H9 (cell line): Measurements from ENCODE around the gene MRPL45. TPM values are rescaled to one million over a fixed set of nuclear protein-coding genes. Genes with fewer than 3 reads are reported as not detected.

Source experiments
- DNase-seq: peaks from one replicate; pipeline ENCODE4 v3.0.0-alpha.2; 2017
- H2AFZ ChIP-seq: one replicate; pipeline ENCODE4 v1.6.1; 2013; ENCODE audit warnings: mild to moderate bottlenecking, low read length, control low read depth, moderate library complexity
- H2AK5ac ChIP-seq: 2 replicates; pipeline ENCODE4 v1.6.1; 2013; ENCODE audit warnings: low read length, control low read depth, mixed read lengths; ENCODE audit not compliant: insufficient read length
- H2BK120ac ChIP-seq: one replicate; pipeline ENCODE4 v1.6.1; 2013; ENCODE audit warnings: low read depth, mild to moderate bottlenecking, low read length, control low read depth, inconsistent platforms; ENCODE audit not compliant: poor library complexity, severe bottlenecking
- H2BK12ac ChIP-seq: 2 replicates; pipeline ENCODE4 v1.6.1; 2013; ENCODE audit warnings: low read length, control low read depth, mixed read lengths, low read depth; ENCODE audit not compliant: insufficient read length
- H2BK15ac ChIP-seq: 2 replicates; pipeline ENCODE4 v1.6.1; 2013; ENCODE audit warnings: low read depth, low read length, control low read depth
- H2BK20ac ChIP-seq: one replicate; pipeline ENCODE4 v1.6.1; 2013; ENCODE audit warnings: low read depth, mild to moderate bottlenecking, low read length, control low read depth, inconsistent platforms; ENCODE audit not compliant: poor library complexity, severe bottlenecking
- H2BK5ac ChIP-seq: 2 replicates; pipeline ENCODE4 v1.6.1; 2013; ENCODE audit warnings: low read length, control low read depth, mixed read lengths; ENCODE audit not compliant: insufficient read length
- H3K14ac ChIP-seq: 2 replicates; pipeline ENCODE4 v1.6.1; 2013; ENCODE audit warnings: low read length, control low read depth; ENCODE audit not compliant: insufficient read depth
- H3K18ac ChIP-seq: 2 replicates; pipeline ENCODE4 v1.6.1; 2013; ENCODE audit warnings: low read depth, mild to moderate bottlenecking, mixed read lengths, low read length, control low read depth; ENCODE audit not compliant: insufficient read length
- H3K23ac ChIP-seq: 2 replicates; pipeline ENCODE4 v1.6.1; 2013; ENCODE audit warnings: low read length, control low read depth, mixed read lengths, low read depth; ENCODE audit not compliant: insufficient read length
- H3K23me2 ChIP-seq: 2 replicates; pipeline ENCODE4 v1.6.1; 2013; ENCODE audit warnings: low read depth, mild to moderate bottlenecking, mixed read lengths, low read length, control low read depth; ENCODE audit not compliant: insufficient read length, poor library complexity, severe bottlenecking
- H3K27ac ChIP-seq: 2 replicates; pipeline ENCODE4 v1.5.1; 2013; ENCODE audit warnings: low read length, control low read depth, mixed read lengths, low read depth; ENCODE audit not compliant: insufficient read length
- H3K27me3 ChIP-seq: 2 replicates; pipeline ENCODE4 v1.6.1; 2013; ENCODE audit warnings: low read length, control low read depth, inconsistent platforms; ENCODE audit not compliant: insufficient read depth
- H3K4ac ChIP-seq: 2 replicates; pipeline ENCODE4 v1.6.1; 2013; ENCODE audit warnings: low read depth, mild to moderate bottlenecking, control low read depth, inconsistent platforms, low read length, moderate library complexity
- H3K4me1 ChIP-seq: 2 replicates; pipeline ENCODE4 v1.6.1; 2013; ENCODE audit warnings: low read length, control low read depth, inconsistent platforms; ENCODE audit not compliant: insufficient read depth
- H3K4me2 ChIP-seq: 2 replicates; pipeline ENCODE4 v1.6.1; 2013; ENCODE audit warnings: low read length, control low read depth, mixed read lengths; ENCODE audit not compliant: insufficient read length, insufficient read depth
- H3K56ac ChIP-seq: 2 replicates; pipeline ENCODE4 v1.6.1; 2013; ENCODE audit warnings: low read depth, mild to moderate bottlenecking, mixed read lengths, low read length, control low read depth; ENCODE audit not compliant: insufficient read length
- H3K79me1 ChIP-seq: 2 replicates; pipeline ENCODE4 v1.6.1; 2013; ENCODE audit warnings: low read depth, mild to moderate bottlenecking, moderate library complexity, low read length, control low read depth, inconsistent platforms; ENCODE audit not compliant: insufficient read depth, poor library complexity, severe bottlenecking
- H3K79me2 ChIP-seq: 2 replicates; pipeline ENCODE4 v1.6.1; 2013; ENCODE audit warnings: low read length, control low read depth, inconsistent platforms; ENCODE audit not compliant: insufficient read depth
- H3K9ac ChIP-seq: 2 replicates; pipeline ENCODE4 v1.6.1; 2013; ENCODE audit warnings: low read length, control low read depth, mixed read lengths; ENCODE audit not compliant: insufficient read length; ENCODE audit errors: extremely low read depth
- H3K9me3 ChIP-seq: one replicate; pipeline ENCODE4 v1.6.1; 2013; ENCODE audit warnings: low read depth, low read length, inconsistent platforms; ENCODE audit not compliant: control insufficient read depth
- H3T11ph ChIP-seq: one replicate; pipeline ENCODE4 v1.6.1; 2013; ENCODE audit warnings: mild to moderate bottlenecking, low read length, control low read depth, inconsistent platforms
- H4K20me1 ChIP-seq: one replicate; pipeline ENCODE4 v1.6.1; 2013; ENCODE audit not compliant: control insufficient read depth, insufficient read length, insufficient read depth
- H4K5ac ChIP-seq: 2 replicates; pipeline ENCODE4 v1.6.1; 2013; ENCODE audit warnings: low read depth, mild to moderate bottlenecking, mixed read lengths, low read length, control low read depth; ENCODE audit not compliant: insufficient read length
- H4K8ac ChIP-seq: replicated peaks from 2 replicates; pipeline ENCODE4 v1.6.1; 2013; ENCODE audit warnings: low read length, control low read depth, mixed read lengths, low read depth; ENCODE audit not compliant: insufficient read length
- H4K91ac ChIP-seq: 2 replicates; pipeline ENCODE4 v1.6.1; 2013; ENCODE audit warnings: low read depth, mild to moderate bottlenecking, moderate library complexity, mixed read lengths, low read length, control low read depth; ENCODE audit not compliant: insufficient read length
- H3K27ac Mint-ChIP-seq, 3 experiments: 2 replicates in 2 of 3; 3 replicates in 1 of 3; pipeline ENCODE4 v1.8.0; 2020 to 2021; ENCODE audit warnings: mixed read lengths in 3 of 3, mild to moderate bottlenecking in 1 of 3, moderate library complexity in 1 of 3
- H3K27me3 Mint-ChIP-seq: 2 replicates; pipeline ENCODE4 v1.8.0; 2021; ENCODE audit warnings: low read depth, mild to moderate bottlenecking, moderate library complexity, mixed read lengths
- H3K36me3 Mint-ChIP-seq, 3 experiments: 2 replicates in 2 of 3; 3 replicates in 1 of 3; pipeline ENCODE4 v1.8.0; 2020 to 2021; ENCODE audit warnings: low read depth in 3 of 3, mixed read lengths in 3 of 3; ENCODE audit not compliant: insufficient read depth in 1 of 3
- H3K4me1 Mint-ChIP-seq, 2 experiments: 2 replicates each; pipeline ENCODE4 v1.8.0; 2020; ENCODE audit warnings: mixed read lengths in 2 of 2
- H3K4me3 Mint-ChIP-seq, 2 experiments: 2 replicates in 1 of 2; 3 replicates in 1 of 2; pipeline ENCODE4 v1.8.0; 2020 to 2021; ENCODE audit warnings: mild to moderate bottlenecking in 2 of 2, mixed read lengths in 2 of 2, moderate library complexity in 1 of 2
- H3K9me3 Mint-ChIP-seq, 2 experiments: 2 replicates in 1 of 2; 3 replicates in 1 of 2; pipeline ENCODE4 v1.8.0; 2020; ENCODE audit warnings: mild to moderate bottlenecking in 2 of 2, mixed read lengths in 2 of 2, moderate library complexity in 1 of 2
- WGBS: extraction: QIAGEN DNeasy Blood & Tissue Kit; methylation state at CpG from one replicate; pipeline ENCODE4 v1.1.7; 2013; ENCODE audit warnings: missing lambda C conversion rate, low lambda C conversion rate, mixed read lengths; ENCODE audit not compliant: insufficient read length; ENCODE audit errors: extremely low coverage; 5-methylcytosine and 5-hydroxymethylcytosine counted together
- total RNA-seq: library from RNA; stranded (reverse); gene quantifications from 2 replicates; pipeline ENCODE4 v1.2.1, GENCODE V29; 2021
- TF ChIP-seq, protein P1 (sequence below): fragments of 200-600 bp; sonication (generic); conservative IDR thresholded peaks from 3 replicates; pipeline ENCODE4 v1.8.0; 2021; ENCODE audit warnings: antibody characterized with exemption, mild to moderate bottlenecking

The MRPL45 gene
- total RNA-seq, 1 experiment from 2014 or later = 59.9 TPM

DNA sequence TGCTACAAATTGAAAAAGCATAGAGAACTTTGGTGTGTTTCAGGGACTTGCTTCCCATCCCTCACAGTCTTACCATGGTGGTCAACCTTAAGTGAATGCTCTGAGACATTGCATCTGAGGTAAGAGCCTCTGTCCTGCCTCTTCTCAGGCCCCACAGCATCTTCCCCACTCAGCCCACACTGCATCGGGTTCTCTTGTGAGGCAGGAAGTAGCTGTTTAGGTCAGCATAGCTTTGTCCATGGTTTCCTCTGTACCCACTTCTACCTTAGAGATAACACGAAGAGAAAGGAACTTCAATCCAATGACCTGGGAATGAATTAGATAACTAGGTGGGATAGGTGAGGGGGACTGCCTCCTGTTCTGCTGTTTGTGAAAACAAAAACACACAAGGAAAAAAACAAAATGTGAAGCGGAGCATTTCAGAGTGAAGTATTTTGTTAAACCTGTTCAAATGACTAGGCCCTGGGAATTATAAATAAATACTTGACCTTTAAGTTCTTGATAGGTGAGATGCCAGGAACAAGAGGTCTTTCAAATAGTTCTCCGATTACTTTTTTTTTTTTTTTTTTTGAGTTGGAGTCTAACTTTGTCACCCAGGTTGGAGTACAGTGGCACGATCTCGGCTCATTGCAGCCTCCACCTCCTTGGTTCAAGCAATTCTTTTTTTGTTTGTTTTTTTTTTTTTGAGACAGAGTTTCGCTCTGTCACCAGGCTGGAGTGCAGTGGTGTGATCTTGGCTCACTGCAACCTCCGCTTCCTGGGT is 72.3 kb downstream of the MRPL45 start:
- H3K27ac Mint-ChIP-seq = no peak overlapping the region; a peak in 1 of 7 replicates

More for the DNA sequence above, 72.3 kb downstream of the MRPL45 start:
- DNase-seq = no peak
- Histone ChIP-seq H2BK120ac (no peak overlapping the region), H3K27me3 (no peaks in the 10 kb centered on the region), H3K4me2 (no peak overlapping the region), H4K20me1 (no peaks in the 10 kb centered on the region), H2AK5ac (no peak overlapping the region), H2BK5ac (no peak overlapping the region), H4K5ac (no peak overlapping the region), H3K56ac (no peak overlapping the region), H3K79me1 (no peaks in the 10 kb centered on the region), H3K18ac (no peak overlapping the region), H3K23me2 (no peaks in the 10 kb centered on the region), H3K4me1 (no peaks in the 10 kb centered on the region), H3K23ac (no peak overlapping the region), H2AFZ (no peak overlapping the region), H3K27ac (no peak overlapping the region), H2BK15ac (no peak overlapping the region), H3K9ac (no peak overlapping the region), H4K8ac (no peak overlapping the region), H3K9me3 (no peaks in the 10 kb centered on the region), H2BK20ac (no peak overlapping the region), H2BK12ac (no peak overlapping the region), H4K91ac (no peak overlapping the region), H3T11ph (no peak overlapping the region), H3K79me2 (no peaks in the 10 kb centered on the region), H3K4ac (no peak overlapping the region), H3K14ac (no peak overlapping the region)
- Mint-ChIP-seq H3K27me3 (no peaks in the 10 kb centered on the region), H3K4me1 (no peaks in the 10 kb centered on the region), H3K4me3 (no peak overlapping the region), H3K9me3 (no peaks in the 10 kb centered on the region), H3K36me3 (peaks cover 23 to 55% (median 40%) of the 10 kb centered on the region in 3 experiments; a peak in 6 of 7 replicates)
- no CpG with 5 or more reads among the region's 8 CpGs for WGBS
- TF ChIP-seq, protein P1, sequence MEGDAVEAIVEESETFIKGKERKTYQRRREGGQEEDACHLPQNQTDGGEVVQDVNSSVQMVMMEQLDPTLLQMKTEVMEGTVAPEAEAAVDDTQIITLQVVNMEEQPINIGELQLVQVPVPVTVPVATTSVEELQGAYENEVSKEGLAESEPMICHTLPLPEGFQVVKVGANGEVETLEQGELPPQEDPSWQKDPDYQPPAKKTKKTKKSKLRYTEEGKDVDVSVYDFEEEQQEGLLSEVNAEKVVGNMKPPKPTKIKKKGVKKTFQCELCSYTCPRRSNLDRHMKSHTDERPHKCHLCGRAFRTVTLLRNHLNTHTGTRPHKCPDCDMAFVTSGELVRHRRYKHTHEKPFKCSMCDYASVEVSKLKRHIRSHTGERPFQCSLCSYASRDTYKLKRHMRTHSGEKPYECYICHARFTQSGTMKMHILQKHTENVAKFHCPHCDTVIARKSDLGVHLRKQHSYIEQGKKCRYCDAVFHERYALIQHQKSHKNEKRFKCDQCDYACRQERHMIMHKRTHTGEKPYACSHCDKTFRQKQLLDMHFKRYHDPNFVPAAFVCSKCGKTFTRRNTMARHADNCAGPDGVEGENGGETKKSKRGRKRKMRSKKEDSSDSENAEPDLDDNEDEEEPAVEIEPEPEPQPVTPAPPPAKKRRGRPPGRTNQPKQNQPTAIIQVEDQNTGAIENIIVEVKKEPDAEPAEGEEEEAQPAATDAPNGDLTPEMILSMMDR = no peak

Other genes starting within 250 kb of the MRPL45 start
- gene TBC1D3C, start 228.5 kb upstream of the MRPL45 start, total RNA-seq = not detected in 2 replicates
- gene TBC1D3E, start 169.2 kb upstream of the MRPL45 start, total RNA-seq = not detected in 2 replicates
- not detected in 2 replicates for gene TBC1D3, start 104.6 kb upstream of the MRPL45 start, total RNA-seq
- not detected in 2 replicates for gene GPR179, start 46.8 kb downstream of the MRPL45 start, total RNA-seq
- 28.7 and 31.0 TPM in 2 replicates for gene SOCS7, start 54.7 kb downstream of the MRPL45 start, total RNA-seq
- 96.3 and 97.9 TPM in 2 replicates for gene ARHGAP23, start 131.3 kb downstream of the MRPL45 start, total RNA-seq